HG02973 (cell line): ENCODE results near the gene TEKT1.

Source experiments
- ATAC-seq: cut with Tn5 transposase; IDR thresholded peaks from one replicate; pipeline ENCODE4 v1.9.1; 2021; ENCODE audit warnings: moderate library complexity; ENCODE audit not compliant: unreplicated experiment

Gene TEKT1

DNA sequence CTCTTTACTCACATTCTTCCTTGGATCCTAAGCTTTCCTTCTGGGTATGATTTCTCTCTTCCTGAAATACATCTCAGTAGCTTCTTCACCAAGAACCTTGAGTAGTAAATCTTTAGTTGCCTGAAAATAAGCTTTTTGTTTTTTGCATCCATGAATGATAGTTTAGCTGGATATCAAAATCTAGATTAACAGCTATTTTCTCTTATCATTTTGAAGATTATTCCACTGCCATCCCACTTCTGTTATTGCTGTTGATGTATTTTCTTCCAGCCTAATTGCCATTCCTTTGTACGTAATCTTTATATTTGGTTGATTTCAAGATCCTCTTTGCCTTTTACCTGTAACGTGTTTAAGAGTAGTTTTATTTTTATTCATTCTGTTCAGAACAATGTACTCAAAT, 63.1 kb downstream of the TEKT1 start:
- ATAC-seq = no peak

- no peak for ATAC-seq
Measured at GRCh38 chr17:6761779-6762178, 69.8 kb downstream of the TEKT1 start.

- no peak for ATAC-seq
Measured at GRCh38 chr17:6757747-6758146, 73.8 kb downstream of the TEKT1 start.

DNA sequence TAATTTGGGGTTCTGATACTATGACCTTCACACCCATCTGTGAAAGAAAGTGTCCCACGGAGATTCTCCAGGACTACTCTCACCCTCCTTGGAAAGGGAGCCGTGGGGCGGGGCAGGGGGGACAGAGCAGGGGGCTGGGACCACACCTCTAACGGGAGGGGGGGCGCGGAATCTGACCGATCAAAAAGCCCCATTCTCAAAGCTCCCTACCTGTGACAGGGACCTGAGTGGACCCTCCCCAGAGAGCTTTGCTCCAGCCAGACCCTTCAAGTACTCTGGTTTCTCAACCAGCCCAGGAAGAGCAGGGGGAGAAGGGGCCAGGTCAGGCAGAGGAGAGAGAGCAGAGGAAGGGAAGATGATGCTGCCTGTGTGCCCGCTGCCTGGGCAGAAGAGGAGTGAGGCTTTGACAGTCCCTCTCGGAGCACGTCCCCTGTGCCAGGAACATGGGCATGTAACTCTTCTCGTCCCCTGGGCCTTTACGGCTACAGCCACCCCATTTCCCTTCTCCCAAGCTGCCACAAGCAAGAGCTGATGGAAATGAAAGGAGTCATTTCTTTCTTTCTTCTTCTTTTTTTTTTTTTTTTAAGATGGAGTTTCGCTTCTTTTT, 75.0 kb downstream of the TEKT1 start:
- ATAC-seq = no peak

DNA sequence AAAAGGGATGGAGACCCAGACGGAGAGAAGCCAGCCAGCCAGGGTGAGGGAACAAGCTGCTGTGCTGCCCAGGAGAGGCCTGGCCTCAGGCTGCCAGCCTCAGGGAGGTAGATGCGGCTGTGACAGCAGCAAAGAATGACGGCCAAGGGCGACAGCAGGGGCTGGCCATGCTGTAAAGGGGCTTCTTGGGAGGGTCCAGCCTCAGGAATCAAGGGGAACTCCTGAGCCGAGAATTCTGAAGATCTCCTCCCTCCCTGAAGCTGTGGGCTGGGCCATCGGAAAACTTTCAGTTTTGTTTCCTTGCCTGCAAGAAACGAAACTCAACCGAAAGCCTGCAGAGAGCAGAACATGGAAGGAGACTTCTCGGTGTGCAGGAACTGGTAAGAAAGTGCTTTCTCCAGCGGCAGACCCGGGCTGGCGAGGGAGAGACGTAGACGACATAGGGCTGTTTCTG, 75.8 kb downstream of the TEKT1 start, which contains the start of gene XAF1:
TSS of gene XAF1 (plus strand) at position 316 of the 454 bp plus-strand sequence. CDS start at position 349, 33 bp downstream.
- no peak for ATAC-seq

GRCh38 chr17:6755281-6755680, 76.2 kb downstream of the TEKT1 start:
- ATAC-seq = no peak

DNA sequence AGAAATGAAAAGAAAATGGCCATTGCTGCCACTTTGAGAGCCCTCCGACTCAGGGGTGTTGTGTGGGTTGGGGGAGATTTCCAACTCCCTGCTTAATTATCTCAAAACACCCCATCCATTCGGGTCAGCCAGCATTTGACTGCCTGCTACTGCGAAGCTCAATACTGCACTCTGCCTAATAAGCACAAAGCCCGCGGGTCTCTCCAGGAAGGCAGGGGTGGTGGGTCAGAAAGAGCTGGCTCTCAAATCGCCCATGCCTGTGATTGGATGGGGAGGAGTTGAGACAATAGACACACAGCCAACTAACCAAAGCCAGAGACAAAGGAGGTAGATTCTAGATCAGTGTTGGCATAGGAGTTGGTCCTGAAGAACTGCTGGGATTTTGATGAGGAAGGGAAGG, 78.0 kb downstream of the TEKT1 start:
- no peak for ATAC-seq

- ATAC-seq = no peak
Measured at GRCh38 chr17:6753006-6753445, 78.5 kb downstream of the TEKT1 start.

DNA sequence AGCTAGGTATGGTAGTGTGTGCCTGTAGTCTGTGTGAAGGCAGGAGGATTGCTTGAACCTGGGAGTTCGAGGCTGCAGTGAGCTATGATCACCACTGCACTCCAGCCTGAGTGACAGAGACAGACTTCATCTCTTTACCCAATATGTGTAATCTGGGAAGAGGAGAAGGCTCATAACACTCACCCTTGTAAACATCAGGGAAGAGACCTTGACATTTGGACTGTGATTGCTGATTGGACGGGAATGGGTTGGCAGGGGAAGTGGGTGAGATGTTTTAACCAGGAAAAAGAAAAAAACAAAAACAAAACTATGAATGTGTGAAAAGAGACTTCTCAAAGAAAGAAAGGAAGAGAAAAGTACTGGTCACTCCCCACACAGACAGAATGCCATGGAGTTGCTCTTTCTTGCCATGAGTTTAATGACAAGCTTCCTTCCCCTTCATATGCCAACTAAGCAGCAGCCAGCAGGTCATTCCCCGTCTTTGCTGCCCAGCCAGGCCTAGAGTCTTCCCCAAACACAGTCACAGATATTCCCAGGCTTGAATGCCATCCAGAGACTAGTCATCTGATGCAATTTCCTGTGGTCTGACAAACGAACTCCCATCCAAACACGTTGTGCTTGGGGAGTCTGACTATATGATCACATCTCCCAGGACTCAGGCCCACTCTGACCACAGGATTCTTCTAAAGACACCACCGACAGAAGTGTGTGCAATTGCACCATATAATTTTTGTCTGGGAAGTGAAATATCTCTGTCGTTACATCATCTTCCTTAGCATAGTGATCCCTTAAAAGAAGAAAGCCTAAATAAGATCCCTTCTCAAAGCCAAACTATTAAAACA, 79.2 kb downstream of the TEKT1 start:
- ATAC-seq = no peak

DNA sequence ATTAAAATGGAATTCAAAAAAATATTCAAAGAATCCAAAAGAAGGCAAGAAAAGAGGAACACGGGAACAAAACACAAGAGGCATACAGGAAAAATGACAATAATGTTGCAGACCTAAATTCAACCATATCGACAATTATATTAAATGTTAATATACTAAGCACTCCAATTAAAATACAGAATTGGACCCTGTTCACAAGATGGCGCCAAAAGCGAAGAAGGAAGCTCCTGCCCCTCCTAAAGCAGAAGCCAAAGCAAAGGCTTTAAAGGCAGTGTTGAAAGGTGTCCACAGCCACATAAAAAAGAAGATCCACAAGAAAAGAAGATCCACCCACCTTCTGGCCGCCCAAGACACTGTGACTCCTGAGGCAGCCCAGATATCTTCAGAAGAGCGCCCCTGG, 82.0 kb downstream of the TEKT1 start:
- ATAC-seq = no peak

GRCh38 chr17:6748617-6749016, 82.9 kb downstream of the TEKT1 start:
- ATAC-seq = no peak
